Sigmoid colon (tissue), 7 donors: ENCODE measurements around the gene GALNT17. TPM values are rescaled to one million over a fixed set of nuclear protein-coding genes. Genes with fewer than 3 reads are reported as not detected.
A peak's percentile ranks its signal among the peaks of the same experiment; 100 is the strongest.

Source experiments
- DNase-seq: peaks from one replicate; pipeline ENCODE4 v3.0.0-alpha.2; 2019
- H3K27ac ChIP-seq, 4 donors: fragments of 200-600 bp; sonication (generic); one replicate each; pipeline ENCODE4 v1.5.1; 2016 to 2019; ENCODE audit warnings: mild to moderate bottlenecking in 1 of 4
- H3K27me3 ChIP-seq, 3 donors: fragments of 200-600 bp; sonication (generic); one replicate each; pipeline ENCODE4 v1.5.1; 2019; ENCODE audit warnings: mild to moderate bottlenecking in 1 of 3
- H3K36me3 ChIP-seq, 4 donors: fragments of 200-600 bp; sonication (generic); one replicate each; pipeline ENCODE4 v1.5.1; 2016 to 2019
- H3K4me1 ChIP-seq, 4 donors: fragments of 200-600 bp; sonication (generic); one replicate each; pipeline ENCODE4 v1.5.1; 2017 to 2019
- H3K4me3 ChIP-seq, 4 donors: fragments of 200-600 bp; sonication (generic); one replicate each; pipeline ENCODE4 v1.5.1; 2017 to 2019; ENCODE audit warnings: mild to moderate bottlenecking in 2 of 4, moderate library complexity in 1 of 4
- H3K9me3 ChIP-seq, 4 donors: fragments of 200-600 bp in 3 of 4; sonication (generic) in 3 of 4; one replicate each; pipeline versions ENCODE4 v1.5.1 to v1.6.1; 2013 to 2019
- CTCF ChIP-seq, 4 experiments: fragments of 450-650 bp in 3 of 4; fragments of 200-600 bp in 1 of 4; IDR thresholded peaks; one replicate each; pipeline ENCODE4 v1.5.1; 2016 to 2019; ENCODE audit warnings: antibody characterized with exemption in 4 of 4, mild to moderate bottlenecking in 3 of 4, moderate library complexity in 2 of 4
- EP300 ChIP-seq, 4 donors: sonication (generic); formaldehyde crosslinking; IDR thresholded peaks; one replicate each; pipeline ENCODE4 v1.6.1; 2017; ENCODE audit warnings: antibody characterized with exemption in 4 of 4
- POLR2A ChIP-seq, 2 donors: fragments of 450-650 bp; IDR thresholded peaks; one replicate each; pipeline ENCODE4 v1.6.1; 2016; ENCODE audit warnings: antibody characterized with exemption in 2 of 2, mild to moderate bottlenecking in 2 of 2, moderate library complexity in 2 of 2
- POLR2AphosphoS5 ChIP-seq, 4 donors: sonication (generic); formaldehyde crosslinking; IDR thresholded peaks; one replicate each; pipeline ENCODE4 v1.6.1; 2017; ENCODE audit warnings: antibody characterized with exemption in 4 of 4
- WGBS, 2 donors: extraction: QIAGEN DNeasy Blood & Tissue Kit; methylation state at CpG; one replicate each; pipeline ENCODE4 v1.1.7; 2013; 5-methylcytosine and 5-hydroxymethylcytosine counted together
- intact Hi-C: fragments of 100-400 bp; cut with DNase I; formaldehyde crosslinking; loops from one replicate; pipeline ENCODE4 v1.15.1; 2023
- polyA plus RNA-seq, 3 donors: library from polyadenylated mRNA; stranded (reverse); fragments of 200-250 nt; gene quantifications; one replicate each; pipeline ENCODE4 v1.2.3, GENCODE V29; 2013
- total RNA-seq, 4 donors: library from RNA; depleted of rRNA; stranded (reverse); fragments of >200 nt; gene quantifications; one replicate each; pipeline ENCODE4 v1.1.0, GENCODE V29; 2016
- donor health status: healthy with polysubstance abuse.
- donor health status: Bipolar disorder and iron deficiency.
- donor health status: healthy.

GALNT17 gene
- total and polyA plus RNA-seq, 7 donors = 1.8 to 45.4 (median 15.1) TPM; not detected in 1

GRCh38 chr7:71414490-71414889 is 282.5 kb downstream of the GALNT17 start:
- no peaks in the 10 kb centered on the region for H3K4me1 ChIP-seq
- TF ChIP-seq EP300 (IDR thresholded peaks at IDR 0.05) (no peak), CTCF (IDR thresholded peaks at IDR 0.05) (no peak), POLR2AphosphoS5 (IDR thresholded peaks at IDR 0.05) (no peak), POLR2A (IDR thresholded peaks at IDR 0.05) (no peak)
- 58 to 76% methylated on average over 6 of the region's 6 CpGs for WGBS, 2 donors
- no peaks in the 10 kb centered on the region for H3K36me3 ChIP-seq
- no peak overlapping the region for H3K27ac ChIP-seq
- intact Hi-C loops = no loop called here
- peaks cover 0 to 16% (median 2%) of the 10 kb centered on the region in 4 donors for H3K9me3 ChIP-seq
- no peak for DNase-seq
- H3K4me3 ChIP-seq = no peak overlapping the region
- no peaks in the 10 kb centered on the region for H3K27me3 ChIP-seq

DNA sequence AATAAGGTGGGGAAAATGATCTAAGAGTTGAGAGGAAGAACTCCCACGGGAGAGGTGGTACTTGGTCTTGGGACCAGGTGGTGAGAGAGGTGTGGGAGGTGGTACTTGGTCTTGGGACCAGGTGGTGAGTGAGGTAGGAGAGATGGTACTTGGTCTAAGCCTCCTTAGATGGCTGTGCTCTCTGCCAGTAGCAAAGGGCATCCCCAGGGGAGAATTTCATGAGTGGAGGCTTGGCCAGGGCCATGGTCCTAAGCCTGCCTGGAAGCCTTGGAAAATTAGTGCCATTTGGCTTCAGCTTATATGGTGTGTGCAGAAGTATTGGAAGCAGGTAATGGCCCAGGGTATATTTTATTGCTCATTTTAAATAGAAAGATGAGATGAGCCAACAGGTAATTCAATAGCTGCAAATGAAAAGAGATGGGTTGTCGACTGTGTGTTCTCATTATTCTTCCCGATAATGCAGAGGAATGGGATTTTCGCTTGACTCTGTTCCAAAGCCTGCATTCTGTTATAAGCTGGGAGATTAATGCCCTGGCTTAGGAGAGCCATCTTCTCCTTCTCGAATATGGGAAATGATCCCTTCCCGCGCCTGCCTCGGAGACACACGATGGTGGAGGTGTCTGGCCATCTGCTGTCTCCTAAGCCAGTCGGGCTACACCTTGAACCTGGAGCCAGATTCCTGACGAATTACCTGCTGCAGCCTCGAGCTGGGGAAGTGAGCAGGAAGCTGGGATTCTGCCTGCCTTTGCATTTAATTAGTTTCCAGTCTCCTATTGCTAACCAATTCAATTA is 287.8 kb downstream of the GALNT17 start:
- no peak for TF ChIP-seq CTCF (IDR thresholded peaks at IDR 0.05)
- TF ChIP-seq EP300 (IDR thresholded peaks at IDR 0.05) = no peak
- no peak for TF ChIP-seq POLR2AphosphoS5 (IDR thresholded peaks at IDR 0.05)
- no peak for TF ChIP-seq POLR2A (IDR thresholded peaks at IDR 0.05)
- DNase-seq = no peak
- WGBS, 2 donors = 82 to 87% methylated on average over 12 of the region's 12 CpGs
- H3K9me3 ChIP-seq = peaks cover 0 to 5% (median 0%) of the 10 kb centered on the region in 4 donors
- H3K27ac ChIP-seq = no peak overlapping the region
- intact Hi-C loops = no loop called here
- H3K36me3 ChIP-seq = peaks cover 0 to 9% (median 4%) of the 10 kb centered on the region in 4 donors
- H3K27me3 ChIP-seq = no peaks in the 10 kb centered on the region
- H3K4me3 ChIP-seq = no peak overlapping the region
- H3K4me1 ChIP-seq = peaks cover 0 to 4% (median 0%) of the 10 kb centered on the region in 4 donors

- intact Hi-C loops = no loop called here
- no peak for TF ChIP-seq POLR2AphosphoS5 (IDR thresholded peaks at IDR 0.05)
- TF ChIP-seq POLR2A (IDR thresholded peaks at IDR 0.05) = no peak
- TF ChIP-seq EP300 (IDR thresholded peaks at IDR 0.05) = no peak
- TF ChIP-seq CTCF (IDR thresholded peaks at IDR 0.05) = no peak
- 85% methylated on average over 2 of the region's 2 CpGs for WGBS, 2 donors
- no peaks in the 10 kb centered on the region for H3K27me3 ChIP-seq
- H3K4me1 ChIP-seq = peaks cover 0 to 9% (median 0%) of the 10 kb centered on the region in 4 donors
- no peak overlapping the region for H3K4me3 ChIP-seq
- H3K9me3 ChIP-seq = peaks cover 0 to 5% (median 0%) of the 10 kb centered on the region in 4 donors
- no peak for DNase-seq
- peaks cover 0 to 9% (median 4%) of the 10 kb centered on the region in 4 donors for H3K36me3 ChIP-seq
- H3K27ac ChIP-seq = no peak overlapping the region
Observed at GRCh38 chr7:71422104-71422503, 290.2 kb downstream of the GALNT17 start.

GRCh38 chr7:71424166-71425035 is 292.5 kb downstream of the GALNT17 start:
- intact Hi-C loops = no loop called here
- no peaks in the 10 kb centered on the region for H3K27me3 ChIP-seq
- 71 to 80% methylated on average over 9 of the region's 9 CpGs for WGBS, 2 donors
- H3K36me3 ChIP-seq = peaks cover 0 to 9% (median 4%) of the 10 kb centered on the region in 4 donors
- no peaks in the 10 kb centered on the region for H3K9me3 ChIP-seq
- DNase-seq = no peak
- TF ChIP-seq POLR2AphosphoS5 (IDR thresholded peaks at IDR 0.05) (peak in 1 of 4 donors; percentile 21), EP300 (IDR thresholded peaks at IDR 0.05) (no peak), CTCF (IDR thresholded peaks at IDR 0.05) (no peak), POLR2A (IDR thresholded peaks at IDR 0.05) (no peak)
- H3K4me3 ChIP-seq = no peak overlapping the region
- peak overlapping the region in 1 of 4 donors; percentile 11 for H3K27ac ChIP-seq
- H3K4me1 ChIP-seq = peaks cover 0 to 9% (median 0%) of the 10 kb centered on the region in 4 donors
